NAMALWA (cell line): Measurements from ENCODE around the gene PCSK4.
A peak's percentile ranks its signal among the peaks of the same experiment; 100 is the strongest.
"Not testable (repeated sequence)": the region's sequence is repeated elsewhere in the genome, so short reads cannot be mapped to it uniquely, and the experiment has no call there.

ENCODE experiments used
- DNase-seq: peaks from one replicate; pipeline ENCODE4 v3.0.0-alpha.2; 2015; ENCODE audit warnings: low spot score

Gene PCSK4

GRCh38 chr19:1487576-1488281 lies 2.4 kb downstream of the PCSK4 start:
- DNase-seq: no peak

- DNase-seq: no peak
Observed at GRCh38 chr19:1486720-1487575, 3.2 kb downstream of the PCSK4 start.

DNA sequence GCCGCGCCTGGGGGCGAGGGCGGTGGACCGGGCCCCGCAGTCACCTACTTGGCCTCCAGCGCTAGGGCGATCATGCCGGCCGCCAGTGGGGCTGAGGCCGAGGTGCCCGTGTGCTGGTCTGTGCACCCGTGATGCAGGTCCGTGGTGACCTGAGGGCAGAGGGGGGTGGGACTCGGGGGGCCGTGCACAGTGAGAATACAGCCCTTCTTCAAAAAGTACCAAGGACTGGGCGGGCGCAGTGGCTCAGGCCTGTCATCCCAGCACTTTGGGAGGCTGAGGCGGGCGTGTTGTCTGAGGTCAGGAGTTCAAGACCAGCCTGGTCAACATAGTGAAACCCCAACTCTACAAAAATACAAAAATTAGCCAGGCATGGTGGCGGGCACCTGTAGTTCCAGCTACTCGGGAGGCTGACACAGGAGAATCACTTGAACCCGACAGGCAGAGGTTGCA lies 6.1 kb downstream of the PCSK4 start:
- no peak for DNase-seq

DNA sequence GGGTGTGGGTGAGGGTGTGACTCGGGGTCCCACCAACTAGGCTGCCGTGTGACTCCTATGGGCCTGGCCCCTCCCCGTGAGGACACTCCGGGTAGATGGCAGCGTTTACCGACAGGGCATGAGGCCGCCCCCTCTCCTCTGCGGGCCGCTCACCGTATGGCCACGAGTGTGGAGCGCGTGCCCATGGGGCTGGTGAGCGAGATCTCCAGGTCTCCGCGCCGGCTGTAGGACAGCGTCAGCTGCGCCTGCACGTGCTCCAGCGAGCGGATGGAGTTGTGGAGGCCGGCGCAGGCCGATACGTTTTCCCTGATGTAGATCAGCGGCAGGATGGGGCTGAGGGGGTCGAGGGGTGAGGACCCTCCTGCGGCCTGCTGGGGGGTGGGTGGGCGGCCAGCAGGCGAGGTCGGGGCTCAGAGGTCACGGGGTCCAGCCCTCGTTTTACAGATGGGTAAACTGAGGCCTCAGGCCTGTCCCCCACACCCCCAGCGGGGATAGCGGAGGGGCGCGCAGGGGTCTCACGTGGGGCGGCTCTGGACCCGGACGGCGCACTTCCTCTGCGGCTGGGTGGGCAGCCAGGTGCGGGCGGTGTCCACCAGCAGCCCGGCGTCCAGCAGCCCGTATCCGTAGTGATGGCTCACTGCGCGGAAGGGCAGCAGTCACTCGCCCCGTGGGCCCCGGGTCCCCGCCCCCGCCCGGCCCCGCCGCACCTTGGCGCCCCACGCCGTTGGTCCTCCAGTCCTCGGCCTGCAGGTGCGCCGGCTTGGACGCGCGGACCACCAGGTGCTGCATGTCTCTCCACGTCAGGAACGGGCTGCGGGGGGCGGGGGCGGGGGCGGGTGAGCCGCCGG lies 6.8 kb downstream of the PCSK4 start:
- no peak for DNase-seq

- DNase-seq: no peak
Observed at GRCh38 chr19:1482361-1483130, 7.6 kb downstream of the PCSK4 start.

DNA sequence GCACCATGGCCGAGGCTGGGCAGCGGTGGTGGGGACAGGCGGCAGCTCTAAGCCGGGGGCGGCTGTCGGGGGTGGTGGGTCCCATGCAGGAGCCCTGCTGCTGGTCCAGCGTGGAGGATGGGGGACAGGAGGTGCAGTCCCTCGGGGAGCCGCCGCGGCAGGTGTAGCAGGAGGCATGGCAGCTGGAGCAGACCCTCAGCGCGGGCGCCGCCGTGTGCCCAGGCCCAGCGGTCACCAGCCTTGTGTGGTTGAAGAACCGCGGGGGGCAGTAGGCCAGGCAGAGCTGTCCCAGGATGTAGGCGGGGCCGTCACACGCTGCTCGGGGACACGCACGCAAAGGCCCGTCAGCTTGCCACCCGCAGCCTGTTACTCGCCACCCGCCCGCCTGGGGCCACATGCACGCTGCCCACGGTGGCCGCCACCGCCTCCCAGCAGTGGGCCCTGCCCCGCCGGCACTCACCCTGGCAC lies 8.2 kb downstream of the PCSK4 start:
- no peak for DNase-seq

DNA sequence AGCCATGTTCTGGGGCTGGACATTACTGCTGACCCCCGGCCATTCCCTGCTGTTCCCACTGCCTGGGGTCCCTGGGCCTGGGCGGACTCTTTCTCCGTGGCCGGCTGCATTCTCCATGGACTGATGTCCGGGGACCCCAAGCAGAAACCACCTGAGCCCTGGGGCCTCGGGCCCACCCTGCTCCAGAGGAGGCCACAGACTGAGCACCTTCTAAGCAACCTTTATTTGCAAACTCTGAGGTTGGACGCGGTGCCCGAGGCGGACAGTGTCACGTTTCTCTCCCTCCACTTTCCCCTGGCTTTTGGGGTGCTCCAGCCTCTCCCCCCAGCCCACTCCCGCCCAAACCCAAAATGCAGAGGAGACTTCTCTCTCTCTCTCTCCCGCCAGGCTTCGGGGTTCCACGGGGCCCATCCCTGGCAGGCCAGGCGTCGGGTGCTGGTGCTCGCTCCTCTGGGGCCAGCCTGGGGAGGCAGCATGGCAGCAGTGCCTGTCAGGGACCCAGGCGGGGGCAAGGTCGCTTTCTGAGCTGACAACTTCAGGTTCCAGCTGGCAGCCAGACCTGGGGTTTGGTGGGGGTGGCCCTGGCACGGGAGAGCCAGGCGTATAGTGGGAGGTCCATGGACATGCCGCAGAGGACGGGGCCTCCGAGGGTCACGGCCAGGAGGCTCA lies 8.8 kb downstream of the PCSK4 start:
- no peak for DNase-seq

- peak; percentile 96 for DNase-seq
Observed at GRCh38 chr19:1478934-1479707, 11.0 kb downstream of the PCSK4 start, which contains the start of gene C19orf25. C19orf25 (minus strand) TSS chr19:1479215; CDS start chr19:1478903, 312 bp downstream.

- DNase-seq: not testable (repeated sequence)
Observed at GRCh38 chr19:1477056-1477455, 13.1 kb downstream of the PCSK4 start.

DNA sequence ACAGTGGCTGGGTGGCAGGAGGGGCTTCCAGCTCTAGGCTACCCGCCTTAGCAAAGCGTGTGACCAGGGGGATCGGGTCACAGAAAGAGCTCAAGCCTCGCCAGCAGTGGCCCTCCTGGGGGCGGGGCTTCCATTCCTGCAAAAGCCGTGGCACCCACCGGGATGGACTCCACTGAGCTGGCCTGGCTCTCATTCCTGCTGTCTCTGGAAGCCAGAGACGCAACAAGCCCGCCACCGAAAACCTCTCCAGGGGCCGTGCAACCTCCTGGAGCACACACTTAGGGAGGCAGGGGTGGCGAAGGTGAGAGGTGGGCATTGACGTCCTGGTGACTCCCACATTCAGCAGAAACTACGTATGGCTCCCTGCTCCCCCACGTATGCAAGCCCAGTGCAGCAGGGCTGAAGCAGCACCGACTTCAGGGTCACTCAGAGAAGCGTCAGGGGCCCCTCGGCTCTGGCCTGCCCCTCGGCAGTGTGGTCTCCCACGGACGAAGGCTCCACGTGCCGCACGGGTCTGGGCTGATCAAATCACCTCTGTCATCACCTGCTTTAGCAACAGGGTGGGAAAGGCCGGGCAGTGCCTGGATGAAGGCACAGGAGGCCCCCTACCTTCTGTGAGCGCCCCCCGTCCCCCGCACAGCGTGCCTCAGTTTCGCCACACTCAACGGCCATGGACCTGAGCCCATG lies 14.3 kb downstream of the PCSK4 start:
- DNase-seq: no peak

DNA sequence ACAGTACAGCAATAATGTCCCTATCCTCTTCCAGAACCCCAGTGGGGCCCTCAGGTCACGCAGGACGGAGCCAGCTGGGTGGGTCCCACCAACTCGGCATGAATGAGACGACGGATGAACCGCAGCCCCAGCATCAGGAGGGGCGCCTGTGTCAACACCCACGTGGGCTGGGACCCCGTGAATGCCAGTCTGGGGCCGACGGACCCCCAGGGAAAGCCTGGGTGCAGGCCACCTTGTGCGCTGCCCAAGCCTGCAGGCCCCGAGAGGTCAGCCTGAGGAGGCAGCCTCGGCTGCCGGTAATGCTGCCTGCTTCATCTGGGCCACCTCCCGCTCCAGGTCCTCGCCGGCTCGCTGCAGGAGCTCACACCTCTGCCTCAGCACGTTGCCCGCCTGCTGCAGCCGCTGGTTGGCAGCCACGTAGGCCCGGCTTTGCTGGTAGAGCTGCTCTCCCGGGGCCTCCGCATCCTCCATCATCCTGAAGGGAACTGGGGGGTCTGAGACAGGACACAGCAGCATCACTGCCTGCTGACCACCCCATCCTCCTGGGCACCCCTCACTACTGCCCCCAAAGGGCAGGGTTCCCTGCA lies 15.3 kb downstream of the PCSK4 start:
- no peak for DNase-seq

GRCh38 chr19:1474011-1474764 lies 16.0 kb downstream of the PCSK4 start:
- DNase-seq: no peak

GRCh38 chr19:1473085-1473851 lies 16.9 kb downstream of the PCSK4 start:
- no peak for DNase-seq

DNA sequence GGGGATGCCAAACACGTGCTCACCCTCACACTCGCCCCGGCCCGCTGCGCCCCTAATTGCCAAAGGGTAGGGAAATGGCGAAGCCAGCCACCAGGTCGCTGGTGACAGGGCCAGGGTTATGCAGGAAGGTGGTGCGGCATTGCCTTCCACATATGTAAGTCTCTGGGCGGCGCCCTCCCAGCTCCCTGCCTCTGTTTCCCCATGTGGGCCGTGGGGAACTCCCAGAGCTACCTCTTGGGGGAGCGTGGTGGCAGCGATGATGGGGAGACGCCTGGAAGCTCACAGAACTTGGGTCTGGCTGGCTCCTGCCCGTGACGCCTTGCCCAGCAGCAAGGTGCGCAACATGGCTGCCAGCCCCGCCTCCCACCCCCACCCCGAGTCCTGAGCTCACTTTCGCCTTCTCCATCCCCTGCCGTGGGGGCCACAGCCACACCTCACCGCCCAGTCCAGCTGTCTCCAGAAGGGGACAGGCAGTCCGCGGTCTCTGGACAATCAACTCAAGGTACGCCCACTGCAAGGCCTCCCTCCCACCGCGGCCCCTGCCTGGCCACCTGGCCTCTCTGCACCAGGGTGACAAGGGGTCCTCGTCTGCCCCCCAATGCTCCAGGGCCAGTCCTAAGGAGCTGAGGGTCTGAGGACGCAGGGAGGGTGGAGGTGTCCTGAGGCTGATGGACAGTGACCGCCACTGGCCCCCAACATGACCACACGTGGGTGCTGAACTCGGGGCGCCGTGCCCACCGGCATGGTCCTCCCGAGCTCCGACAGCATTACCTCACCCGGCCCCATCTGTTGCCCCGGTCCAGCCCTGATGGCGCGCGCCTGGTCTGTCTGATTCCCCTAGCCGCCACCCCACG lies 17.7 kb downstream of the PCSK4 start:
- DNase-seq: no peak

GRCh38 chr19:1471515-1472160 lies 18.5 kb downstream of the PCSK4 start:
- peak; percentile 50 for DNase-seq

GRCh38 chr19:1471010-1471514 lies 19.1 kb downstream of the PCSK4 start:
- peak; percentile 43 for DNase-seq
